ENCODE data around the gene PAXX.

DNA sequence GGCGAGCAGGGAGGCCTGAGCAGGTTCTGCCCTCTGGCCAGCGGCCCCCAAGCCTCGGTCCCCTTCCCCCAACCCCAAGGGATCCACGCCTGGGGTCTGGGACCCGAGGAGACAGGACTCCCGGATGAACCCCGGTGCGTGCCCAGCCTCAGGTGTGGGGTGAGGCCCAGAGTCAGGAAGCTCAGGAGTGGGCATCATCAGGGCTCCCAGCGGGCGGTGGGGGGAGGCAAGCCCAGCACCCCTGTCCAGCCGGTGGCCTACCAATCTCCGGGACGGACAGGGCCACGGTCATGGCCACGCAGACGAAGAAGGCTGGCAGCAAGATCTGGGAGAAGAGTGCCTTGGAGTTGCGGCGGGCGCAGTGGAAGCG lies 21.3 kb downstream of the PAXX start:
- no peak for TF ChIP-seq POLR2A (IDR thresholded peaks at IDR 0.05)
- TF ChIP-seq, protein P1, sequence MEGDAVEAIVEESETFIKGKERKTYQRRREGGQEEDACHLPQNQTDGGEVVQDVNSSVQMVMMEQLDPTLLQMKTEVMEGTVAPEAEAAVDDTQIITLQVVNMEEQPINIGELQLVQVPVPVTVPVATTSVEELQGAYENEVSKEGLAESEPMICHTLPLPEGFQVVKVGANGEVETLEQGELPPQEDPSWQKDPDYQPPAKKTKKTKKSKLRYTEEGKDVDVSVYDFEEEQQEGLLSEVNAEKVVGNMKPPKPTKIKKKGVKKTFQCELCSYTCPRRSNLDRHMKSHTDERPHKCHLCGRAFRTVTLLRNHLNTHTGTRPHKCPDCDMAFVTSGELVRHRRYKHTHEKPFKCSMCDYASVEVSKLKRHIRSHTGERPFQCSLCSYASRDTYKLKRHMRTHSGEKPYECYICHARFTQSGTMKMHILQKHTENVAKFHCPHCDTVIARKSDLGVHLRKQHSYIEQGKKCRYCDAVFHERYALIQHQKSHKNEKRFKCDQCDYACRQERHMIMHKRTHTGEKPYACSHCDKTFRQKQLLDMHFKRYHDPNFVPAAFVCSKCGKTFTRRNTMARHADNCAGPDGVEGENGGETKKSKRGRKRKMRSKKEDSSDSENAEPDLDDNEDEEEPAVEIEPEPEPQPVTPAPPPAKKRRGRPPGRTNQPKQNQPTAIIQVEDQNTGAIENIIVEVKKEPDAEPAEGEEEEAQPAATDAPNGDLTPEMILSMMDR (IDR thresholded peaks at IDR 0.05), result no peak

Measured in body of pancreas (tissue), 4 donors.